NCI-H510A (cell line): Measurements from ENCODE around the gene MAPK8IP3.
"Not testable (repeated sequence)": the region's sequence is repeated elsewhere in the genome, so short reads cannot be mapped to it uniquely, and the experiment has no call there.

ENCODE experiments used
- DNase-seq: peaks from one replicate; lab custom pipeline; 2025; lab: John Stamatoyannopoulos, UW

MAPK8IP3 gene

GRCh38 chr16:1786242-1787055 lies 80.5 kb downstream of the MAPK8IP3 start:
- no peak for DNase-seq

- DNase-seq = no peak
Observed at GRCh38 chr16:1787056-1787321, 81.0 kb downstream of the MAPK8IP3 start.

GRCh38 chr16:1787322-1788094 lies 81.5 kb downstream of the MAPK8IP3 start:
- DNase-seq = no peak

- DNase-seq = no peak
Observed at GRCh38 chr16:1788095-1788707, 82.2 kb downstream of the MAPK8IP3 start.

GRCh38 chr16:1788708-1789100 lies 82.7 kb downstream of the MAPK8IP3 start:
- DNase-seq = no peak

GRCh38 chr16:1789643-1790045 lies 83.6 kb downstream of the MAPK8IP3 start:
- DNase-seq = no peak

GRCh38 chr16:1790261-1790610 lies 84.2 kb downstream of the MAPK8IP3 start:
- no peak for DNase-seq

GRCh38 chr16:1790611-1791255 lies 84.7 kb downstream of the MAPK8IP3 start:
- DNase-seq = no peak

- DNase-seq = no peak
Observed at GRCh38 chr16:1791256-1791942, 85.4 kb downstream of the MAPK8IP3 start.

- DNase-seq = no peak
Observed at GRCh38 chr16:1791943-1792812, 86.2 kb downstream of the MAPK8IP3 start.

- DNase-seq = no peak
Observed at GRCh38 chr16:1792836-1793577, 87.0 kb downstream of the MAPK8IP3 start.

- no peak for DNase-seq
Observed at GRCh38 chr16:1793578-1794220, 87.7 kb downstream of the MAPK8IP3 start, which contains the start of gene IGFALS. Gene IGFALS (minus strand): TSS chr16:1793705. CDS start chr16:1793652, 53 bp downstream.

- peak; percentile 38 for DNase-seq
Observed at GRCh38 chr16:1794221-1794871, 88.4 kb downstream of the MAPK8IP3 start.

- no peak for DNase-seq
Observed at GRCh38 chr16:1794908-1795666, 89.1 kb downstream of the MAPK8IP3 start.

- DNase-seq = not testable (repeated sequence)
Observed at GRCh38 chr16:1799263-1799662, 93.3 kb downstream of the MAPK8IP3 start.

GRCh38 chr16:1800701-1801100 lies 94.7 kb downstream of the MAPK8IP3 start:
- no peak for DNase-seq

- DNase-seq = no peak
Observed at GRCh38 chr16:1807626-1808025, 101.6 kb downstream of the MAPK8IP3 start.

- no peak for DNase-seq
Observed at GRCh38 chr16:1808691-1809090, 102.7 kb downstream of the MAPK8IP3 start.
